NCI-H2196 (cell line): ENCODE results near the gene KBTBD6.
"Not testable (repeated sequence)": the region's sequence is repeated elsewhere in the genome, so short reads cannot be mapped to it uniquely, and the experiment has no call there.

ENCODE experiments used
- DNase-seq: peaks from one replicate; lab custom pipeline; 2025; ENCODE audit not compliant: unreplicated experiment; lab: John Stamatoyannopoulos, UW

Gene KBTBD6

DNA sequence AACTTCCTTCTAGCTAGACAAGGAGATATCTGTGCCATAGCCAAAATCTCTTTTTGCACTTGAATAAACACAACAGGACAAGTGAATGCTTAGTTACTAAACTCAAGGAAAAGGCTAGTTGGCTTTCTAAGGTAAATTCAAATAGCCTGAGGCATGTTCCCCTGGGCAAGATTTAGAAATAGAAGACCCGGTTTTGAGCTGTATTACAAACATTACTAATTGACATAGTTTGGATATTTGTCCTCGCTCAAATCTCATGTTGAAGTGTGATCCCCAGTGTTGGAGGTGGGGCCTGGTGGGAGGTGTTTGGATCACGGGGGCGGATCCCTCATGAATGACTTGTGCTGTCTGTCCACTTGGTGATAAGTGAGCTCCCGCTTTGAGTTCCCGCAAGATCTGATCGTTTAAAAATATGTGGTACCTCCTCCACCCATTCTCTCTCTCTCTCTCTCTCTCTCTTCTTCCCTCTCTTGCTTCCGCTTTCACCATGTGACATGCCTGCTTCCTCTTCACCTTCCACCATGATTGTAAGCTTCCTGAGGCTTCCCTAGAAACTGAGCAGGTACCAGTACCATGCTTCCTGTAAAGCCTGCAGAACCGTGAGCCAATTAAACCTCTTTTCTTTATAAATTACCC lies 3.9 kb upstream of the KBTBD6 start:
- no peak for DNase-seq

DNA sequence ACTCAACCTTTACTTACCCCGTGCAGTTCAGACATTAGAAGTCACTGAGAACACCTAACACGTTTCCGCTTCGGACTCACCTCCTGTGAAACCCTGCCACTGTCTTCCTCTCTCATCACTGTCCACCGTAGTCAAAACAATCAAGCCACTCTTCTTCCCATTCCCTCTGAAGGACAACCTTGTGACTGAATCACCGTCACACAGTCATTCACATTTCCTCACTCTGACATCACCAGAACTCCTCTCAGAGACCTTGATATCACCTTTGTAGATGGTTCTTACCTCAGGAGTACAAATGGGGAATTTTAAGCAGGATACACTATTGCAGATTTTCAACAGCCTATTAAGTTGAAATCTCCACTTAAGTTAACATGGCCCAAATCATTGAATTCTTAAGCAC lies 1.3 kb upstream of the KBTBD6 start:
- DNase-seq, result no peak

DNA sequence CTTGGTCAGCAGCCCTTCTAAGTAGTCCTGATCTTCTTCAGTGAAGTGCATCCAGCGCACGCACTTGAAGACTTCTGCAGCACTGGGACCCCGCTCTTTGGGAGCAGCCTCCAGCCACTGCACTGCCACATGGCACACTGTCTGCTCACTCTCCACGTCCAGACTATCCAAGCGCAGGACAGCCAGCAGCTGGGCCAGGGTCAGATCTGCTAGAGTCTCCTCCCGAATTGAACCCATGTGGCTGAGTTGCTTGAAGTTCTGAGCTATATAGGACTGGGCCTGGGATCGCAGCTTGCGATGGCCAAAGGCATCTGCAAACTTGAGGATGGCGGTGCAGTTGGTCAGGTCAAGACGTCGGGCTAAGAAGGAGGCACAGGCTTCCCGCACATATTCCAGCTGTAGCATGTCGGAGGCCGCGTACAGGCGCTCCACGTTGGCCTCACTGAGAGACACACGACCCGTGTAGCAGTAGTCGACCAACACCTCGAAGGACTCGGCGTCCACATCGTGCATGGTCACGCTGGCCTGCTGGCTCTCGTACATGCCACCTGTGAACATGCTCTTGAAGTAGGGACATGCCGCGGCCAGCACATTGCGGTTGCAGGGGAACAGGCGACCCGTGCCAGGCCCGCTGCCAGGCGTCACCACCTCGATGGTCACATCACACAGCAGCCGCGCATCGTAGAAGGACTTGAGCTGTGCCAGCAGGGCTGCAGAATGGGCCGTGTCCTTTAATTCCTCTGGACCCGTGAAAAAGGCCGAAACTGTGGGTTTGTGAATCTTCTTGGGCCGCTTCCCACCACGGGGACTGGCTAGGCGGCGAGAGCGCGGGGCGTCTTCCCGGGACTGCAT lies 716 bp downstream of the KBTBD6 start:
- not testable (repeated sequence) for DNase-seq

DNA sequence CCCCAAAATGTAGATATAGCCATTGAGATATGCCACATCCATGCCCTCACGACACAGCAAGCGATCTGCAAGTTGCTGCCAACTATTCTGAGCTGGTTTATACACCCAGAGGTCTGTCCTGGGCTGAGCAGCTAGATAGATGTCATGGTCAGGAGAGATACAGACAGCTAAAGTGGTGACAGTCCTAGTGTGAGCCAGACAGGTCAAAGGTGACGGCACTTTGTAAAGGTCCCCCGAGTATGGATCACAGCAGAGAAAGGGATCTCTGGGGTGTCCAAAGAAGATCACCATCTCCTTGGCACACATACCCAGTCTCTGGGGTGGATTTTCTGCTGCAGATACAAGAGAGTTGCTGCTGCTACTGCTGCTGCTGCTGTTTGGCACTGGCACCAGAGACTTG lies 1.4 kb downstream of the KBTBD6 start:
- not testable (repeated sequence) for DNase-seq

- no peak for DNase-seq
Measured at GRCh38 chr13:41130356-41130755, 2.2 kb downstream of the KBTBD6 start.

DNA sequence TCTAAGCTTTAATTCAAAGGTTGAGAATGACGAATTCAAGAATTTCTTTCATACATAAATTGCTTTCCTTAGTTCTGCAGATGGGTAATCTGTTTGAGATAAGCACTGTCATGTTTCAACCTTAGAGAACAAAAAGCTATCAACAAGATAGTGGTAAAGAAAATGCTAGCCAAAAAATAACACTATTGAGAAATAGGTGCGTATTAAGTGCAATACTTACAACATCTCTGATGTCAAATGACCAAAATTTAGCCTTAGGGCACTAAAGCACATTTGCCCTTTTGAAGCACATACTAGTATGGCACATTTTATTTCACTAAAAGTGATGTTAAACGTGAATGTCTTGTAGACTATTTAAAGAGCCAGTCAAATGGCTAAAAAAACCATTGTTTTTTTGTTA lies 4.9 kb downstream of the KBTBD6 start:
- no peak for DNase-seq

- peak; percentile 54 for DNase-seq
Measured at GRCh38 chr13:41122838-41123237, 9.8 kb downstream of the KBTBD6 start.

GRCh38 chr13:41117869-41118268 lies 14.7 kb downstream of the KBTBD6 start:
- DNase-seq, result no peak

DNA sequence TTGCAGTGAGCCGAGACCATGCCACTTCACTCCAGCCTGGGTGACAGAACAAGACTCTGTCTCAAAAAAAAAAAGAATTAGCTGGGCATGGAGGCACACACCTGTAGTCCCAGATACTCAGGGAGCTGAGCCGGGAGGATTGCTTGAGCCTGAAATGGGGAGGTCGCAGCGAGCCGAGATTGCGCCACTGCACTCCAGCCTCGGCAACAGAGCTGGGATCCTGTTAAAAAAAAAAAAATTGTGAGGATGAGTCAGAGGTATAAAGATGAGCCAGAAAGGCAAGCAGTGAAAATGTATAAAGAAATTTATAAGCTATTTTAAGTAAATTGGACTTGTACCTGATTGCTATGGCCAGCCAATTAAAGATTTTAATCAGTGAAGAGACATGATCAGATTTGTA lies 21.1 kb downstream of the KBTBD6 start:
- DNase-seq, result no peak

DNA sequence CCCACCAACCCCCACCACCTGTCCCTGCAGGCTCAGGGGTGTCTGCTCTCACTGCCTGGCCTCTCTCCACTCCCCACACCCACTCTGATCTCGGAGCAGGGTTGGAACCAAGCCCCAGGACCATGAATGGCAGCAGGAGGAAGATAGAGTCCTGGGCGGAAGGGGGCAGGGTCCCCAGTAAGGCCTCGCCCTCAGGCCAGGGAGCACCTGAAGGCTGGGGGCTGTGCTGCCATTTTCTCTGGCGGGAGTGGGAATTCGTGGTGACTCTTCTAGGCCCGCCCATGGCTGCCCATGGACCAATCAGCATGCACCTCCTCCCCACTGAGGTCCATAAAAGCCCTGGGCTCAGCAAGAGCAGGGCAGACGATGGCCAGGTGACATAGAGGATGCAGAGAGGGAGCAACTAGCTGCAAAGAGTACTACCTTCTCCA lies 25.0 kb downstream of the KBTBD6 start:
- DNase-seq, result no peak

- no peak for DNase-seq
Measured at GRCh38 chr13:41107104-41107571, 25.5 kb downstream of the KBTBD6 start.

- DNase-seq, result no peak
Measured at GRCh38 chr13:41099986-41100385, 32.6 kb downstream of the KBTBD6 start.

- DNase-seq, result no peak
Measured at GRCh38 chr13:41098761-41099160, 33.8 kb downstream of the KBTBD6 start.

DNA sequence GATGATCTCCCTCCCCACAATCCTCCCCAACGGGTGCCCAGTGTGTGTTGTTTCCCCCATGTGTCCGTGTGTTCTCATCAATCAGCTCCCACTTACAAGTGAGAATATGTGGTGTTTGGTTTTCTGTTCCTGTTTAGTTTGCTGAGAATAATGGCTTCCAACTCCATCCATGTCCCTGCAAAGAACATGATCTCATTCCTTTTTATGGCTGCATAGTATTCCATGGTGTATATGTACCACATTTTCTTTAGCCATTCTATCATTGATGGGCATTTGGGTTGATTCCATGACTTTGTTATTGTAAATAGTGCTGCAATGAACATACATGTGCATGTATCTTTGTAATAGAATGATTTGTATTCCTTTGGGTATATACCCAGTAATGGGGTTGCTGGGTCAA lies 36.9 kb downstream of the KBTBD6 start:
- not testable (repeated sequence) for DNase-seq

DNA sequence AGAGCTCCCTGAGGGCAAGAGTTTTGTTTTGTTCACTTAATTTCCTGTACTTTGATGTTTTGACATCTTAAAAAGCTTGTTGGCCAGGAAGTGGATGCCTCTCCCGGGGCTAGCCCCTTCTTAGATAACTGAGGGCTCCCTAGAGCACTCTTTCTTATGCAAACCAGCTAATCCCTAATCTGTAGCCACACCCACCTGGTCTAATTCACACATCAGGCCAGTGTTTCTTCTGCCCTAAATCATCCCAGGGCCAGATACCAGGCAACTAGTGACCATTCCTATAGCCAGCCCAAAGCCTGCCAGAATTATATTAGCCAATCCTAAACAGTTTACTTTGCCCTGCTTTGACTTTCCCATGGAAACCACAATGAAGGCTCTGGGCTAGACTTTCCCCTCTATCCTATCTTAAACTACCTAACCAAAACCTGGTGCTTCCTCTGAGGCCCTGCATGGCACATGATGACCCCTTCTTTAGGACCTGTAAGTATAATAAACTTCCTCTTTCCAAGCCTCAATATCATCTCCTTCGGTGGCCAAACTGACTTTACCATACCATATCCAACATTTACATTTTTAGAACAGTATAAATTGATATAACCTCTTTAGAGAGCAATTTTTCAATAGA lies 46.5 kb downstream of the KBTBD6 start:
- no peak for DNase-seq

GRCh38 chr13:41079725-41080124 lies 52.9 kb downstream of the KBTBD6 start:
- DNase-seq, result no peak
